ENCODE data around the gene RAET1E.

- TF ChIP-seq CTCF (IDR thresholded peaks at IDR 0.05; ENCODE audit: insufficient read depth, low read length, poor library complexity, severe bottlenecking) (no peak), EZH2phosphoT487 (conservative IDR thresholded peaks at IDR 0.05; ENCODE audit: low read length) (no peak)
These were observed 38.0 kb downstream of the RAET1E start for GRCh38 chr6:149859938-149860337.

All from SU-DHL-6 (cell line).